GM23338 (cell line): ENCODE data around the gene GPR183.

Experiments
- CTCF ChIP-seq, 2 experiments: fragments of 200-600 bp in 1 of 2; sonication (generic) in 1 of 2; conservative IDR thresholded peaks; 2 replicates each; pipeline versions ENCODE4 v1.5.1 to v1.6.1; 2016 to 2017; ENCODE audit warnings: antibody characterized with exemption in 2 of 2, low read depth in 2 of 2, mild to moderate bottlenecking in 2 of 2, moderate library complexity in 1 of 2
- EZH2 ChIP-seq: fragments of 200-600 bp; sonication (generic); IDR thresholded peaks from one replicate; pipeline ENCODE4 v1.8.0; 2017; ENCODE audit warnings: antibody characterized with exemption, mild to moderate bottlenecking, low read depth; ENCODE audit not compliant: unreplicated experiment
- JUNB ChIP-seq: IDR thresholded peaks from one replicate; pipeline ENCODE4 v1.6.1; 2016; ENCODE audit warnings: antibody characterized with exemption; ENCODE audit not compliant: unreplicated experiment
- REST ChIP-seq: IDR thresholded peaks from one replicate; pipeline ENCODE4 v1.6.1; 2018; ENCODE audit warnings: antibody characterized with exemption; ENCODE audit not compliant: unreplicated experiment

- TF ChIP-seq EZH2 (no peak), CTCF (conservative IDR thresholded peaks at IDR 0.05; ENCODE audit: low read depth in 2 of 2) (no peak), REST (no peak), JUNB (no peak)
These were observed 10.8 kb downstream of the GPR183 start for GRCh38 chr13:99296398-99296797.
